ENCODE measurements around the gene LCA5.

DNA sequence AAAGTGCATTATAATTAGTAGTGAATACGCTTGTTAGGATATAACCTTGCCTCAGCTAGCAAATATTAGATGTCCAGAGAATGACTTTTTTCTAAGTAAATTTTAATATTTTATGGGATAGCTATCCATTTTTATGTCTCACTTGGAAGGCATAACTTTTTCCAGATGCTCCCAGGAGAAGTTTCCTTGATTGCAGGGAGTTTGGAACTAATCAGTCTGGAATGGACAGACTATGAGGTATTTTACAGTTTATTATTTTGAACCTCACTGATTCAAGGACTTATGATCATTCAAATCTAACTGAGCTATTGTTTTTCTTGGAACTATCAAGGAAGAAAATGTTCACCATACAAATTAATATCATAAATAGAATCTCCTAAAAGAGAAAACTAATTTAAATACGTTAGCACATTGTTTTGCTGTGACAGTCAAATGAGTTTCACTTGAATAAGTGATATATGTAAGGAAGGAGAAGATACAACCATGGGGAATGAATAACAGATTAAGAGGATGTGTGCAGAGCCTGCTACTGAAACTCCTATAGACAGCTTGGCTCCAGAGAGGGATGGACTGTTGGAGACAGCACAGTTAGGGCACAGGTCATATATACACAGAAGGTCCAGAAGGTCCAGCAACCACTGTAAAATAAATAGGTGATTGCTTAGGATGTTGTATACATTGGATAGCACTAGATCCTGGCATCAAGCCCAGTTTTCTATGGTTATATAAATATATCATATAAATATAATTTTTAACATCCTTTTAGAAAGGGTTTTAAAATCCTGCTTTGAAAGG, 20.6 kb upstream of the LCA5 start:
- TF ChIP-seq, protein P1, sequence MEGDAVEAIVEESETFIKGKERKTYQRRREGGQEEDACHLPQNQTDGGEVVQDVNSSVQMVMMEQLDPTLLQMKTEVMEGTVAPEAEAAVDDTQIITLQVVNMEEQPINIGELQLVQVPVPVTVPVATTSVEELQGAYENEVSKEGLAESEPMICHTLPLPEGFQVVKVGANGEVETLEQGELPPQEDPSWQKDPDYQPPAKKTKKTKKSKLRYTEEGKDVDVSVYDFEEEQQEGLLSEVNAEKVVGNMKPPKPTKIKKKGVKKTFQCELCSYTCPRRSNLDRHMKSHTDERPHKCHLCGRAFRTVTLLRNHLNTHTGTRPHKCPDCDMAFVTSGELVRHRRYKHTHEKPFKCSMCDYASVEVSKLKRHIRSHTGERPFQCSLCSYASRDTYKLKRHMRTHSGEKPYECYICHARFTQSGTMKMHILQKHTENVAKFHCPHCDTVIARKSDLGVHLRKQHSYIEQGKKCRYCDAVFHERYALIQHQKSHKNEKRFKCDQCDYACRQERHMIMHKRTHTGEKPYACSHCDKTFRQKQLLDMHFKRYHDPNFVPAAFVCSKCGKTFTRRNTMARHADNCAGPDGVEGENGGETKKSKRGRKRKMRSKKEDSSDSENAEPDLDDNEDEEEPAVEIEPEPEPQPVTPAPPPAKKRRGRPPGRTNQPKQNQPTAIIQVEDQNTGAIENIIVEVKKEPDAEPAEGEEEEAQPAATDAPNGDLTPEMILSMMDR (IDR thresholded peaks at IDR 0.05), result no peak
- no peak for TF ChIP-seq EZH2 (IDR thresholded peaks at IDR 0.05)
